KOPT-K1 (cell line): ENCODE data around the gene MERTK.
"Not testable (repeated sequence)": the region's sequence is repeated elsewhere in the genome, so short reads cannot be mapped to it uniquely, and the experiment has no call there.

Experiments
- H3K27ac ChIP-seq: fragments of 200-600 bp; sonication (generic); 2 replicates; pipeline ENCODE4 v1.5.1; 2016; ENCODE audit warnings: antibody characterized with exemption, mild to moderate bottlenecking, low read depth, low read length; ENCODE audit not compliant: poor library complexity, severe bottlenecking
- H3K36me3 ChIP-seq: fragments of 200-600 bp; sonication (generic); 2 replicates; pipeline ENCODE4 v1.5.1; 2017; ENCODE audit warnings: antibody characterized with exemption, mild to moderate bottlenecking, low read length, moderate library complexity; ENCODE audit not compliant: insufficient read depth
- H3K9me3 ChIP-seq: fragments of 200-600 bp; sonication (generic); 2 replicates; pipeline ENCODE4 v1.5.1; 2017; ENCODE audit warnings: antibody characterized with exemption, low read length, mild to moderate bottlenecking; ENCODE audit not compliant: insufficient read depth, poor library complexity, severe bottlenecking

The MERTK gene

DNA sequence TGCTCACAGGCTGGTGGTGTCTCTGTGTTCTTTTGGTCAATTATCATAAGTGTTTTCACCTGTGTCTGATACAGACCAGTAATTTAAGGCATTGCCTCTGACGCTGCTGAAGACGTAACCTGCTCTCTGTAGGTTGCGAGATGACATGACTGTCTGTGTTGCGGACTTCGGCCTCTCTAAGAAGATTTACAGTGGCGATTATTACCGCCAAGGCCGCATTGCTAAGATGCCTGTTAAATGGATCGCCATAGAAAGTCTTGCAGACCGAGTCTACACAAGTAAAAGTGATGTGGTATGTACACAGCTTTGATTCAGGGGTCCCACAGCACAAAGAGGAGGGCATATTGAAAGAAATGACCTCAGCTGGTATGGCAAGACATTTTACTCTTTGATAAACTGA is 122.9 kb downstream of the MERTK start:
- Histone ChIP-seq H3K36me3 (no peaks in the 10 kb centered on the region), H3K27ac (no peak overlapping the region), H3K9me3 (no peaks in the 10 kb centered on the region)

DNA sequence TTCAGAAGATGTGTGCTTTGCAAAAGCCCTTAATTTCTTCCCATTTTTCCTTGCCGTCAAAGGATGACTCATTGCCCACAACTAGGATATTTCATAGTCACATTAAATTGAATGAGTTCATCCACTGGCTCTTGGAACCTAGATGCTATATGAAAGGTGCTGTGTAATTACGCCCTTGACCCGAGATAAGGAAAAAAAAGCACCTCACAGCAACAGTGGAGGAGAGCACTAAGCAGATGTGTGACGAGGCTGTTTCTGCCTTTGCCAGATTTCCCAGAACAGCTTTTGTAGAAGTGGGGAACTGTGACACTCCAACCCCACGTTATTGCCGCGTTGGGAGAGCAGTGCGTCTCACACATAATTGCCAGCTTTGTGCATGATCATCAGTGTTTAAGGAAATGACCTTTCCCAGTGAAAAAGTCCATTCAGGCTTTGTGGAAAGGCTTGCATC is 123.4 kb downstream of the MERTK start:
- H3K36me3 ChIP-seq = no peaks in the 10 kb centered on the region
- H3K9me3 ChIP-seq = no peaks in the 10 kb centered on the region
- no peak overlapping the region for H3K27ac ChIP-seq

DNA sequence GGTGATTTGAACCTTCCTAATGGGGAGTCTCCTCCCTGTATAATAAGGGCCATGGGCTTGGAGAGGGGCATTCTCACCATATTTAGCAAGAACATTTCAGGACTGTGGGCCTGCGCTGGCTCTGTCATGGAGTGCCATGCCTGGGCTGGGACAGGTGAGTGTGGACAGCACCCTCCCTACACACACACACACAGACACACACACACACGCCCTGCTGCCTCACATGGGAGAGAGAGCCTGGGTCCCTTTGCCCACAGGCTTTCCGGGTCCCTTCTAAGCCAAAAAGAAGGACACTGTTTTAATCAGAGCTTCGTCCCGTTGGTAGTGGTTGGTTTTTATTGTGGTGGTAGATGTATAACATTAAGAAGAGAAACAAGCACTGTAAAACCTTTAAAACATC is 125.3 kb downstream of the MERTK start:
- H3K27ac ChIP-seq = no peak overlapping the region
- H3K36me3 ChIP-seq = no peaks in the 10 kb centered on the region
- no peaks in the 10 kb centered on the region for H3K9me3 ChIP-seq

DNA sequence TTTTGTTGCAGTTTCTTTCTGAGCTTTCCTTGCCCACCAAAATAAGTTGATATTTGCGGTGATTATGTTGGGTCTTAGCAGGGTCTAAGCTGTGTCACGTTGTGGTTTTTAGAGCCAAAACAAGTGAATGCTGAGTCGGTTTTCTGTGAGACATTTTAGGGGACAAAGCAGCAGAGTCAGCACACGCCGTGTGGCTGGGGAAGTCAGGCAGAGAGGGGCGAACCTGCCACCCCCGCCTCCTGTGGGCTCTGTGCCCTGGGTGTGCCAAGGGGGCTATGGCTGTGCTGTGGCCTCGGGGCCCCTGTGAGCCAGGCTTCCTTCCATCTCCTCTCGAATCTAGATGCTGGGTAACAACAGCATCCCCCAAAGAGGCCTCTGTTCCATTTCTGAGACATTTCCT is 125.8 kb downstream of the MERTK start:
- Histone ChIP-seq H3K36me3 (no peaks in the 10 kb centered on the region), H3K9me3 (no peaks in the 10 kb centered on the region), H3K27ac (no peak overlapping the region)

DNA sequence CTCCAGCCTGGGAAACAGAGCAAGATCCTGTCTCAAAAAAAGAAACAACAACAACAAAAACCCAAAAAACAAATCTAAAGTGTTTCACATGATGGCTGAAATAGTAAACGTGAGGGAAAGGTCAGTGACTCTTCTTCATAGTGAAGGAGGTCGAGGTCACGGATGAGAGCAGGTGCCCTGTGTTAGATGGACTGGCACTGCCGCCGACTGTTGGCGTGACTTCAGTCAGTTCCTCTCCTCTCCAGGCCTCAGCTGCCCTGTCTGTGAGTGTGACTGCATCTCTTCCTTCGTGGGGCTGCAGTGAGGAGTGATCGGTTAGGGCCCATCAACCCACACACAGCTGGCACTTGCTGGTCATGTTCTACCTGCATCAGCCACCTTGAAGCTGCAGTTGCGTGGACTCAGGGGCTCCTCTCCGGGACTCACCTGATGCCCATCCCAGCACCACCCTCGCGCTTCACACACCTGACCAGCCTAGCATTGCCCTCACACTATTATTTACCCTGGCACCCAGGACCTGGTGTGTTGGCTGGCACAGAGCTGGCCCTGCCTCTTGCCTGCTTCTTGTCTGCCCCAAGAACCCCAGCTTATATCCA is 126.6 kb downstream of the MERTK start:
- Histone ChIP-seq H3K36me3 (no peaks in the 10 kb centered on the region), H3K27ac (no peak overlapping the region), H3K9me3 (no peaks in the 10 kb centered on the region)

DNA sequence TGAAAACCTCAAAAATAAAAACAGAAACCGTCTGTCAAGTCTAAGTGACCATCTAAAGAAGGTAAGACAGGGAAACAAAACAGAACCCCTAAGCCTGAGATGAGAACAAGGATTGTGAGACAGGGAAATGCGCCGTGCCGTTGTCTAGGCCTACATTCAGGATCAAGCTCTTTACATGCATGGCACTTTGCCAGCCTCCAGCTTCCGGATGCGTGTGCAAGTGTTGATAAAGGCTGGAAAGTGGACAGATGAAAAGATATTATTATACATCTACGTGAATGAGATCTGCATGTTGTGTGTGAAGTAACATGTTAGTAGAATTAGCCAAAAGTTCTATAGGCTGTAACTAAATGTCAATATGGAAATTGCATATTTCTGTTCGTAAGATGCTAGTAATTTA is 128.1 kb downstream of the MERTK start:
- Histone ChIP-seq H3K9me3 (no peaks in the 10 kb centered on the region), H3K27ac (no peak overlapping the region), H3K36me3 (no peaks in the 10 kb centered on the region)

DNA sequence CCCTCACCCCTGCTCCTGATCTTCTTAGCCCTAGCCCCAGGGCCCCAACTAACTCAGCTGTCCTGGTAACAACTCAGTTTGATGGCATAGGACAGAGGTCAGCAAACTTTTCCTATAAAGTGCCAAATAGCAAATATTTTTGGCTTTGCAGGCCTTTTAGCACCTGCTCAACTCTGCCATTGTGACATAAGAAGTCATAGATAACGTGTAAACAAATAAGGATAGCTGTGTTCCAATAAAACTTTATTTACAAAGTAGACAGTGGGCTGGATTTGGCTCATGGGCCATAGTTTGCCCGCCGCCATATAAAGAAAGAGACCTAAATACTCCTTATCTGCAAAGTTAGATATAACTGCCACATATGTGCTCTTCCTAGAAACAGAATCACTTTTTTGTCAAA is 129.4 kb downstream of the MERTK start:
- no peak overlapping the region for H3K27ac ChIP-seq
- H3K36me3 ChIP-seq = no peaks in the 10 kb centered on the region
- H3K9me3 ChIP-seq = no peaks in the 10 kb centered on the region

DNA sequence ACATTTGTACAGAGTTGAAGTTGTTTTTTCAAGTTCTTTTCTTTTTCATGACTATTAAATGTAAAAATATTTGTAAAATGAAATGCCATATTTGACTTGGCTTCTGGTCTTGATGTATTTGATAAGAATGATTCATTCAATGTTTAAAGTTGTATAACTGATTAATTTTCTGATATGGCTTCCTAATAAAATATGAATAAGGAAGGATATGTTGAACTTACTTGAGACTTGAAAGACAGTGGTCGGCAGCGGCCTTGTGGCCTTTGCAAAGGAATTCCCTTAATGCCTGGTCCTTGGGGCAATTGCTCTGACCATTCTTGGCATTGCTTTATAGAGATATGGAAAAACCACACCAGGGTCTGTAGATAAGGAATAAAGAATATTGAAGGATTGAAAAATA is 130.8 kb downstream of the MERTK start:
- Histone ChIP-seq H3K36me3 (no peaks in the 10 kb centered on the region), H3K27ac (no peak overlapping the region)

DNA sequence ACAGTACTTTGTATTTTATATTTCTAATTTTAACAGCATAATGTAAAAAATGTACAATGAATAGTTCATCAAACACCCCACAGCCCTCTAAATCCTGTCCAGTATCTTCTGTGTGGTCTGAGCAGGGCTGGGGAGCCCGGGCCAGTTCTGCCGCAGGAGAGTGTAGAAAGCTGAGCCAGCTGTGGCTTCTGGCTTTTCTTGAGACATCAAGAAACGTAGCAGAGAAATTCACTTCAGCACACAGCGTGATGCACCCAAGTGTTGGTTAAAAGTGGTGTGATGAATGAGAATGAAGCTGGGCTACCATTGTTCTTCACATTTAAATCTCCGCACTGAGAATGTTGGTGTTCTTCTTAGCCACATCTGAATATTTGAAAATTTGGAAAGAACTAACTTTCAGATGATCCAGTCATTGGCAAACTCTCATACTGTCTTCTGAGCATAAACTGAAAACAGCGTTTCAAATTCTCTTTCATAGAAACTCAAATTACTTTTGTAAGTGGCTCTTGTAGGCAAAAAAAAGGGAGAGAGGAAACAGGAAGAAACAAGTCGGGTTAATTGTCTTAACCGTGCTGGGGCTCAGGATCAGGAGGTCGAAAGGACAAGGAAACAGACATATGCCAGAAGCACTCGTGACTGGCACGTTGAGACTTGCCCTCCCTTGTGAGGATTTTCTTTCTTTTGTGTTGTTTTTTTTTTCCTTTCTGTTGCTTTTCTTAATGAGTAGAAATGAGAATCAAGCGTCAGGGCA is 133.2 kb downstream of the MERTK start:
- H3K36me3 ChIP-seq = no peaks in the 10 kb centered on the region
- peaks cover 6% of the 10 kb centered on the region for H3K9me3 ChIP-seq
- no peak overlapping the region for H3K27ac ChIP-seq

More for the DNA sequence above, 130.8 kb downstream of the MERTK start:
- no peaks in the 10 kb centered on the region for H3K9me3 ChIP-seq

DNA sequence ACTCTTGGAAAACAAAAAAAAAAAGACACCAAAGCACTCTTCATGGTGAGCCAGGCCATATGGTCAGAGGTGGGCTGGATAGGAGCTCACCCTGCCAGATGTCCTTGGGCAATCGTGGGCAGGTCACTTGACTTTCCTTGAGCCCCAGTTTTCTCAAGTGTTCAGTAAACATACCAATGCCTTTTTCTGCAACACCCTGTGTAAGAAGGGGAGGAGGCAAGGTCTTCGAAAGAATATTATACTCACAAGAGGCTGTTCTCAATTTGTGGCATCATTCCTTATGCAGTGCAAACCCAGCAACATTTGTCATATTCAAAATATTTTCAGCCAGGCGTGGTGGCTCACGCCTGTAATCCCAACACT is 133.8 kb downstream of the MERTK start:
- Histone ChIP-seq H3K9me3 (peaks cover 6% of the 10 kb centered on the region), H3K27ac (no peak overlapping the region), H3K36me3 (no peaks in the 10 kb centered on the region)

DNA sequence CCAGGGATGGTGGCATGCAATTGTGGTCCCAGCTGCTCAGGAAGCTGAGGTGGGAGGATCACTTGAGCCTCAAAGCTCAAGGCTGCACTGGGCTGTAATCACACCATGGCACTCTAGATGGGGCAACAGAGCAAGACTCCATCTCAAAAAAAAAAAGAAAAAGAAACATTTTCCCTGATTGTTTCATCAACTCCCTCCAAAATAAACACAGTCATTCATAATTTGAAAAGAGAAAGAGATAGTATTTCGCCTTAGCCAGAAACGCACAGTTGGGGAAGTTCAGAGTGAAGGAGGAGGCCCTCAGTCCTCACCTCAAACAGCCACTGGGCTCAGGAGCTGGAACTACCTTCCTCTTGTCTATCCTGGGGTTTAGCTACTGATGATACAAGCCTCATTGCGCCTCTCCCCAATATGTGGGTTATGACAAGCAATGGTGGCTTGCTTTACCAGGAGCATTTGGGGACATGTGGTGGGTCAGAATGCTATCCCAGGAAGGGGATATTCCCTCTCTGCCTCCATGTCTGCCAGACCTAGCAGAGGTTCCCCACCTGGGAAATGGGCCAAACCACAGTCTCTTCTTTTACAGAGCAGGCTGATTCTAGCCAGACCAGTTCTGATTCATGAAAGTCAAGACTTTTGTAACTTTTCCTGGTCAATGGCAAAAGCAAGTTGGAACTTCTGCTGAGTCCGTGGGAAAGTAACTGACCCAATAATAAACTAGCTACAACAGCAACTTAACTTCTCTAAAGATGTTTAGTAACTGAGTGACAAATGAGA is 134.5 kb downstream of the MERTK start:
- H3K36me3 ChIP-seq = no peaks in the 10 kb centered on the region
- H3K27ac ChIP-seq = no peak overlapping the region
- peaks cover 6% of the 10 kb centered on the region for H3K9me3 ChIP-seq

DNA sequence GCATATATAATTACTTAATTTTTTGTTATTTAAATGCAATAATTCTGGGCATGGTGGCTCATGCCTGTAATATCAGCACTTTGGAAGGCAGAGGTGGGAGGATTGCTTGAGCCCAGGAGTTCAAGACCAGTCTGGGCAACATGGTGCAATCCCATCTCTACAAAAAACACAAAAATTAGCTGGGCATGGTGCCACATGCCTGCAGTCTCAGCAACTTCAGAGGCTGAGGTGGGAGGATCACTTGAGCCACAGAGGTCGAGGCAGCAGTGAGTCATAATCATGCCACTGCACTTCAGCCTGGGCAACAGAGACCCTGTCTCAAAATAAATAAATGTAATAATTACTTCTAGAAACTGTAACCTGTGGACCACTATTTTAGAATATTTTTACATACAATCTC is 135.2 kb downstream of the MERTK start:
- H3K27ac ChIP-seq = no peak overlapping the region
- peaks cover 7% of the 10 kb centered on the region for H3K9me3 ChIP-seq
- H3K36me3 ChIP-seq = no peaks in the 10 kb centered on the region

DNA sequence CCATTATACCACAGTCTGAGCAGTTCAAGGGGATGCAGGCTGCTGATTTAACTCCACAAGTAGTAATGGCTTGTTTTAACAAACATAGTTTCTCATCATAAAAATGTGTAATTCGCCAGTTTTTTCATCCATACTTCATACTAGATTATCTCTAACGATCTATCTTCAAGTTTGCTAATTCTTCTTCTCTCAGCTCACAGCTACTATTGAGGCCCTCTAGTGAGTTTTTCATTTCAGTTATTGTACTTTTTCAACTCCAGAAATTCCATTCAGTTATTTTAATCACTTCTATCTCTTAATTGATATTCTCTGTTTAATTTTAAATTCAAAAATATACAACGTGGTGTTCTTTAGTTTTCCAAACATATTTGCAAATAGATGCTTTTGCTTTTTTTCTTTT is 136.5 kb downstream of the MERTK start:
- peaks cover 20% of the 10 kb centered on the region for H3K9me3 ChIP-seq
- no peak overlapping the region for H3K27ac ChIP-seq
- no peaks in the 10 kb centered on the region for H3K36me3 ChIP-seq

DNA sequence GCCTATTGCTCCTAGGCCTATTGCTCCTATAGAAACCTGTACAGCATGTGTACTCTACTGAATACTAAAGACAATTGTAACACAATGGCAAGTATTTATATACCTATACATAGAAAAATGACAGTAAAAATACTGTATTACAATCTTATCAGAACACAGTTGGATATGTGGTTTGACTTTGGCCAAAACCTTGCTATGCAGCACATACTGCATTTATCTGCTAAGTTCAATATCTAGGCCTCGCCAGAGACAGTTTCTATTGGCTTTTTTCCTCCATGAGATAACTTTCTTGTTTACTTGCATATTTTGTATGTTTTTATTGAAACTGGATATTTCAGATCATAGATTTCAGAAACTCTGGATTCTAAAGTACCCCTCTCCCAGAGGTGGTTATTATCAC is 137.4 kb downstream of the MERTK start:
- peaks cover 20% of the 10 kb centered on the region for H3K9me3 ChIP-seq
- no peak overlapping the region for H3K27ac ChIP-seq
- no peaks in the 10 kb centered on the region for H3K36me3 ChIP-seq

DNA sequence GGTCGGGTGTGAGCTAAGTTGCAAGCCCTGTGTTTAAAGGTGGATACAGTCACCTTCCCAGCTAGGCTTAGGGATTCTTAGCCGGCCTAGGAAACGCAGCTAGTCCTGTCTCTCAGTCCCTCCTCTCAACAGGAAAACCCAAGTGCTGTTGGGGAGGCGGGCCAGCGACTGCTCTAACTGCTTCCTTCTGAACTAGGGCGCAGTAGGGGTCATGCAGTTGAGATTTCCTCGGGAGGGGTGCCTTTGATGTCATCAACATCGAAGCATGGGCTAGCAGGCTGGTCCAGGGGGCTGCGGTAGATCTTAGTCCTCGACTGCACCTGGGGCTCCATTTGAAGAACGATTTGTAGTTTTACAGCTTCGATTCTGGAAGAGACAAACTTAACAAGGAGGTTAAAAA is 141.1 kb downstream of the MERTK start:
- H3K36me3 ChIP-seq, H3K27ac ChIP-seq: not testable (repeated sequence)
- H3K9me3 ChIP-seq = peaks cover 20% of the 10 kb centered on the region
